HG03066 (cell line): Measurements from ENCODE around the gene SPRING1.
"Not testable (repeated sequence)": the region's sequence is repeated elsewhere in the genome, so short reads cannot be mapped to it uniquely, and the experiment has no call there.

ENCODE experiments used
- ATAC-seq: cut with Tn5 transposase; IDR thresholded peaks from one replicate; pipeline ENCODE4 v1.9.1; 2021; ENCODE audit warnings: low read depth; ENCODE audit not compliant: unreplicated experiment

Gene SPRING1

GRCh38 chr12:116744766-116745165 lies 6.9 kb upstream of the SPRING1 start:
- no peak for ATAC-seq

- not testable (repeated sequence) for ATAC-seq
Measured at GRCh38 chr12:116742787-116743186, 4.9 kb upstream of the SPRING1 start.

GRCh38 chr12:116739381-116739887 lies 1.6 kb upstream of the SPRING1 start:
- no peak for ATAC-seq

GRCh38 chr12:116736962-116737773 lies 701 bp downstream of the SPRING1 start:
- ATAC-seq: no peak

GRCh38 chr12:116735951-116736599 lies 1.8 kb downstream of the SPRING1 start:
- ATAC-seq: no peak

GRCh38 chr12:116735084-116735483 lies 2.8 kb downstream of the SPRING1 start:
- no peak for ATAC-seq

- ATAC-seq: no peak
Measured at GRCh38 chr12:116734156-116734768, 3.6 kb downstream of the SPRING1 start.

- no peak for ATAC-seq
Measured at GRCh38 chr12:116731801-116732200, 6.1 kb downstream of the SPRING1 start.

- no peak for ATAC-seq
Measured at GRCh38 chr12:116727891-116728290, 10.0 kb downstream of the SPRING1 start.

GRCh38 chr12:116727261-116727660 lies 10.6 kb downstream of the SPRING1 start:
- ATAC-seq: no peak

GRCh38 chr12:116726694-116727093 lies 11.2 kb downstream of the SPRING1 start:
- ATAC-seq: no peak

GRCh38 chr12:116722245-116722644 lies 15.6 kb downstream of the SPRING1 start:
- no peak for ATAC-seq

- ATAC-seq: no peak
Measured at GRCh38 chr12:116719731-116720528, 17.9 kb downstream of the SPRING1 start.

GRCh38 chr12:116718655-116719454 lies 19.0 kb downstream of the SPRING1 start:
- no peak for ATAC-seq

GRCh38 chr12:116717466-116718437 lies 20.1 kb downstream of the SPRING1 start:
- no peak for ATAC-seq

GRCh38 chr12:116714175-116714574 lies 23.7 kb downstream of the SPRING1 start:
- no peak for ATAC-seq

GRCh38 chr12:116713527-116713926 lies 24.3 kb downstream of the SPRING1 start:
- ATAC-seq: no peak

- ATAC-seq: no peak
Measured at GRCh38 chr12:116712458-116713303, 25.2 kb downstream of the SPRING1 start.
